GM19467 (cell line): ENCODE results near the gene NPR2.
A peak's percentile ranks its signal among the peaks of the same experiment; 100 is the strongest.

Experiments used
- ATAC-seq: cut with Tn5 transposase; IDR thresholded peaks from one replicate; pipeline ENCODE4 v1.9.1; 2021; ENCODE audit warnings: mild to moderate bottlenecking, moderate library complexity; ENCODE audit not compliant: unreplicated experiment

The NPR2 gene

DNA sequence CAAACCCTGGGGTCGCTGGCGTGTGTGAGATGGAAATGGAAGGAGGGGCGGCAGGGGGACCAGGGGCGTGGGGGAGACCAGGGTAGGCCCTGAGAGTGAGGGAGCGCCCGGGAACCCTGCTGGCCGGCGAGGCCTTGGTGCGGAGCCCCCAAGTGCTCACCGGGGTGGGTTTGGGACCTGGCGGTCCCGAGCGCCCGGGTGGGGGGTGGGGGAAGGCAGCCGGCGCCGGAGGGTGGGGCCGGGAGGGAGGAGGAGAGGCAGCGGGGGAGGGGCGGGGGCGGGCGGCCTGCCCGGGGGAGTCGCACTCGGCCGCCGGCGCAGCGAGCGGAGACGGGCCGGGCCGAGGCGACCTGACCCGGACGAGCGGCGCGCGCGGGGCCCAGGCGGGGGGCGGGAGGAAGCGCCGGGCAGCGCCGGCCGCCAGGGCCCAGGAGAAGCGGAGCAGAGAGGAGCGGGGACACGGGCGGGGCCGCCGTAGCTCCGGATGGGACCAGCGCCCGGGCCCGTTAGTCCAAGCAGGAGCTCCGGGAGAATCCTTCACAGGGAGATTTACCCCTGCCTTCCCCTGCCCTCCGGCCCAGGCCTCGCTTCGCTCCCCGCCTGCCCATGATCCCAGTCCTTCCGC, at the start of gene NPR2:
Gene NPR2 (plus strand): TSS at position 295 of the 625 bp plus-strand sequence. CDS start 818 bp downstream, outside the sequence.
- no peak for ATAC-seq

DNA sequence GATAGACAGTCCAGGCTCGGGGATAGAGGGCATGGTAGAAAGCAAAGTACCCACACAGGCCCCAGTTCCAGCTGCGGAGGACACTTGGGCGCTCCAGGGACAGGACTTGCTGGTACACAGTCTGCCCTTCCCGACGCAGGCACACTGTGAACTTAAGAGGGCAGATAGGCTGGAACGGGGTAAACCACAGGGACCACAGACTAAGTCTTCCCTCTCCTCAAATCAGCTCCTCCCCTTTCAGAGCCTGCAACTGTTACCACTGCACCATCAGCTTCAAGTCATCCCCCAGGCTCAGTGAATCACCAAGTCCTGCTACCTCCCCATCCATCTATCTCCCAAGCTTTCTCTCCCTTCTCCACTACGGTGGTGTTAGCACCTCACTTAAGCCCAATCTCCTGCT, 49.7 kb upstream of the NPR2 start:
- no peak for ATAC-seq

DNA sequence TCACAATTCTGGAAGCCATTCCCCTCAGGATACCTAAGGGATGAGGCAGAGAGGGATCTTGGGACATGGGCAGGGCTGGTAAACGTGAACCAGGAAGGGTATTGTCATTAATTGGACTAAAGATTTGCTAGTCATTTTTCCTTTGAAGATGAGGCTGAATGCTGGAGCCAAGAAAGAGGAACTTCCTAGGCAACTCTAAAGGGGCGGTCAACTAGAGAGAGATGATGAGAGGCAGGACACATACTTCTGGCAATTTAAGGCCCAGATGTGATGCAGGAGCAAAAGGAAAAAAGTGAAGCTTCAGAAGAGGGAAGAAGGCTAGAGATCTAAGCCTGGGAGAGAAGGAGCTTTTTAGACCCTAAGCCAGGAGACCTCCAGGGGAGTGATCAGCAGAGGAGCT, 47.9 kb upstream of the NPR2 start:
- ATAC-seq: no peak

DNA sequence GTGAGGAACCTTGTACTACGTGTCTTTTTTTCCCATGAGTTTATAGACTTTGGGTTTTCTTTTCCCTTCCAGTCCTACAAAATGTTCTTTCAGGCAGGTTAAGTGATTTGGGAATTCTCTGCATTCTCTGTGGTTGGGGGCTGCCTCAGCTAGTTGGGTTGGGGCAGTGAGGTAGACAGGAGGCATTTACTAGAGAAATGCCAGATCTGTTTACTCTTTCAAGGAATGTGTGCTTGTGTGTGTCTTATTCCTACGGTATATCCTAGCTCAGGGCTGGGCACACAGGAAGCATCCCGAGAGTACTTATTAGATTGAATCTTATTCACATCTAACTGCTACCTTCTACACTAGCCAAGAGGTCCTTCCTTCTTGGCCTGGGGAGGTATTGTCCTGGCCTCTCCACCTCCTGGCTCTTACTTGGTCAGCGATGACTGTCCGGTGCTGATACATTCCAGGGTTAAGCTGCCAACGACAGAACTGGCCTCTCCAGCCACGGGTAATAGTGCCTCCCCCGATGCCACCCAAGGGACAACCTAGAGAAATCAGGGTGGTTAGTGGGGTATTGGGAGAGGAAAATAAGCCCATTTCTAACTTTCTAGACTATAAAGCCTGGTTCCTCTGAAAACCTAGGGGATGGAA, 47.4 kb upstream of the NPR2 start:
- ATAC-seq: no peak

DNA sequence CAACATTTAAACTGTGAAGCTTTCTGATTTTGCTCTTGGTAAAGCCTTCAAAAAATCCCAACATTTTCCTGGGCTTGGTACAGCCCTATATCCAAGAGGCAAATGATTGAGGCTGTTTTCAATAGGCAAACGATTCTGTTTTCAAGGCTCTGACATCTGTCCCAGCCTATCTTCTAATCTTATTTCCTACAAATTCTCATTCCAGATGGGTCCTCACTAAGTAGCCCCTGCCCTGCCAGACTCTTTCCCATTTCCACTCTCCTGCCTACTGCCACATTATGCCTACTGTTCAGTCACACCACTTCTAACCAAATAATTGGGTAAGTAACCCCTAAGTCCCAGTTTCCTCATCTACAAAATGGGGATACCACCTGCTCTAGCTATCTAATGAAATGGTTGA, 45.8 kb upstream of the NPR2 start:
- ATAC-seq: no peak

DNA sequence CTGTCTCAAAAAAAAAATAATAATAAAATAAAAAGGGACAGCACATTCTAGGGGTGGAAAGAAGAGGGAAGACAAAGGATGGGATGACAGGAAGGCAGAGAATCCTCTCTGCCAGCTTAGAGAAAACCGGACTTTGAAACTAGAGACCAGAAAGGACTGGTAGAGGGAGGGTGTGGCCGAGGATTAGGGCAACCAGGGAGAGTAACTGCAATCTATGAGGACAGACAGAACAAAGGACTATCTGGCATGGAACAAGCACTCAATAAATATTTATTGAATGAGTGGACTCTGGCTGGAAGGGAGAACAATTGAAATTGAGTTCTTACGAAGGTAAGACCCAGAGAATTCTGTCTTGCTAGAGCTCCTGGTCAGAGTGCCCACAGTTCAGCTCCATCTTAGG, 44.8 kb upstream of the NPR2 start:
- ATAC-seq: no peak

DNA sequence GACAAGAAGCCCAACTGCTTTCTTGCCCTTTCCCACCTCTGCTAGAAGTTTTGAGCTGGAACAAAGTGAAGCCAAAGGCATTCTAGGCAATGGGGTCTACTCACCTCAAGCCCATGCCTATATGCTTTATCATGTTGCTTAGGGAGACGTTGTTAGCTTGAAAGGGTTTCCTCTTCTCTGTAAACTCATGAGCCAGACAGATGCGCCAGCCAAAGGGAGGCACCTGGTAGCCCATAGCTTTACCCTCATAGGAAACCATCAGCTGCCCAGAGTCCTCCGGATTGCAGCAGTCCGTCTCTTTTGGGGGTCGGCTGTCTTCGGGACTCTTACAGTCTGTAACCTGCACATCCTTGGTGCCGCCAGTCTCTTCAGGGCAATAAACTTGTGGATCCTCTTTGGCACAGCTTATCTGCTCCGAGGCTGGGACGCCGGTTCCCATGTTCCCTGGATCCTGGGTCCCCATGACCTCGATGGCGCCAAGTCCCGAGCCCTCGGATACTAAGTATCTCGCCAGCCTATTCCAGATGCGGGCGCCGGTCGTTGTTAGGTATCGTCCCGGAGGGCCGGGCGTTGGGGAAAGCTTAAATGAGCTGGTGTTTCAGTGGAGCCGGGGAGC, 43.0 kb upstream of the NPR2 start:
- no peak for ATAC-seq

DNA sequence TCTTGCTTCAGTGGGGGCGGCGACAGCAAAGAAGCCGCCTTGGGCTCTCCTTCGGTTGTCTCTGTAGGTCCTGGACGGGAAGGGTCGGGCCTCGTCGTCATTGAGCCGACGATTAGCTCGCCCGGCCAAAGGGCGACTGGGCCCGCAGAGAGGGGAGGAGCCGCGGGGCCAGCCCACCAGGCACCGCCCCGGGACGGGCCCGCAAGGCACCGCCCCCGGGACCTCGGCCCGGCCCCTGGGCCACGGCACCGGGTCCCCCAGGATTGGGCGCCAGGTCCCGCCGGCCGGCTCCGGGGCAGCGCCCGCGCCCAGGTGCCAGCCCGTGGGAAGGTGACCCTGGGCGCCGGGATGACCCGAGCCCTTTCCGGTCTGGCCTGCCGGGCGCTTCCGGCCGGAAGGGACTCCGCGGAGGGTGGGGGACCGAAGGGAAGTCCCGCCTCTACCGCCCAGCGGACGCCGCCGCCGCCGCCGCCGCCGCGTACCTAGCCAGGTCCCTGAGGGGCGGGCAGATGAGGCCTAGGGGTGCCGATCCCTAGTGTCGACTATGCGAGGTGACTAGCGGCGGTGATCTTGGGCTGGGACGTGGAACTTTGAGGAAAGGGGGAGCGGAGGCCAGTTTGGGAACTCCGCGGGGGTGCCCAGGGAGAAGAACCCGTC, 42.4 kb upstream of the NPR2 start, which contains the start of the genes GBA2 and RGP1:
Gene GBA2 (minus strand): TSS at position 371 of the 657 bp plus-strand sequence. CDS start 524 bp downstream, outside the sequence.
Gene RGP1 (plus strand): TSS at position 430 of the 657 bp plus-strand sequence. CDS start 469 bp downstream, outside the sequence.
- peak; percentile 74 for ATAC-seq

DNA sequence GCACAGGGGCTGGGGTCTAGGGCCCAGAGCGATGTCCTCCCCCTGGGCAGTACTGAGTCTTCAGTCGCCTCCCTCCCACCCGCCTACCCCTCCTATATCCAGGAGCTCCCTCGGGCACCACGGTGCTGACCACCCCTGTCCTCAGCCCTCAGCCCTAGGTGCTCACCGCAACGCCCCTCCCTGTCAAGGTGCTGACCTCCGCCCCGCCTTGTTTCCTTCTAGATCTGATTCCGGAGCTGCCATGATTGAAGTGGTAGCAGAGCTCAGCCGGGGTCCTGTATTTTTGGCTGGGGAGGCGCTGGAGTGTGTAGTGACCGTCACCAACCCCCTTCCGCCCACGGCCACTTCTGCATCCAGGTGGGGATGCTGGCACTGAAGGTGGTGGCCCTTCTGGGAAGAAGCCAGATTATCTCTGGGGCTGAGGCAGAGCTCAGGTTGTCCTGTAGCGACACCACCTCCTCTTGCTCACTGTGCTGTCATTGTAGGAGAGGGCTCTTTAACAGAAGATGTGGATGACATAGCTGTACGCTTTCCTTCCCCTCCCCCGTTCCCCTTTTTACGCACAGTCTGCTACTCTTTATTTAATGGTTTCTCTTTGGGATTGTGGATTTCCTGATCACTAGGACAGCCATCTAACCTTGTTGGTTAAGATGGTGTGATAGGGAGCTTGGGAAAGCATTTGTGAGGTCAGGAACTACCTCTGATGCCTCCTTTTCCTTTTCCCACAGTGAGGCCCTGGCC, 41.7 kb upstream of the NPR2 start:
- peak; percentile 14 for ATAC-seq

DNA sequence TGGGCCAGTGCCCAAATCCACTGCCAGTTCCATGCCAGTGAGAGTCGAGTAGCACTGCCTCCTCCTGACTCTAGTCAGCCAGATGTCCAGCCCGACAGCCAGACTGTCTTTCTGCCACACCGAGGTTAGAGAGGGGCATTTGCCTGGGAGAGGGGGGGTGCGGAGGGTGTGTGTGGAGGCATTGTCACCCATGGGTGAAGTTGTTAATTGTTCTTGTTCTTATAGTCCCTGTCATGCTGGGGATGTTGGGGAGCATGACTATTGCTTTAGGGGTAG, 41.2 kb upstream of the NPR2 start:
- ATAC-seq: no peak

DNA sequence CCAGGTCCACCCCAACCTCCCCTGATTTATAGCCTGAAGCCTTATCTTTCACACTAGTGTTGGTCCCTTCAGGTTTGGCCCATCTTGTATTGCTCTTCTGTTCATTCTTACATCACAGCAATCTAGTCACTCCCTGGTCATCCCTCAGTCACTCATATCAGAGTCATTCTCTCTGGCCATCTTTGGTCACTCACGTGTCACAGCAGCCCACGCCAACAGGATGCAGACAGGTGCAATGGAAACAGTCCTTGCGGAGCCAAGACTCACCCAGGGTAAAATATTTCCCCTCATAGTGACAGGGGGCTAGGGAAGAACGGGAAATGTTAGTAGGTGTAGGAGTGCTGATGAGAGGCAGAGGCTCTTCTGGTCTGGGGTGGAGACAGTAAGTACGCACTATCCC, 37.9 kb upstream of the NPR2 start:
- ATAC-seq: no peak

DNA sequence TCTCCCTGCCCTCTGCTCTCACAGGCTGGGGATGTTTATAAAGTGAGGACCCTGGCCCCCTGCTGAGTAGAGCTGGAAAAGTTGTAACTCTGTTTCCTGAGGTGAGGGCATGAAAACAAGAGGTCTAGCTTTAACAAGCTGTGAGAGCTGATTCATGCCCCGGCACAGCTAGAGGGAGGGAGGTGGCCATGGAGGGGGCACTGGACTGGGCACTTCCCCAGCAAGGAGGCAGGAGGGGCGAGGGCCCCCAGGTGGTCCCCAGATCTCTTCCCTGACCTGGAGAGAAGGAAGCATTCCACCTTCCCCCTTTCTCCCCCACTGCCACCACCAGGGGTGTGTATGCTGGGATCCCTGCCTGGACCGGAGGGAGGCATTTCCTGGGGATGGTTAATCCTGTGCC, 37.1 kb upstream of the NPR2 start, which contains the start of gene MSMP:
Gene MSMP (minus strand): TSS at position 13 of the 400 bp plus-strand sequence. CDS start 147 bp downstream, outside the sequence.
- no peak for ATAC-seq

DNA sequence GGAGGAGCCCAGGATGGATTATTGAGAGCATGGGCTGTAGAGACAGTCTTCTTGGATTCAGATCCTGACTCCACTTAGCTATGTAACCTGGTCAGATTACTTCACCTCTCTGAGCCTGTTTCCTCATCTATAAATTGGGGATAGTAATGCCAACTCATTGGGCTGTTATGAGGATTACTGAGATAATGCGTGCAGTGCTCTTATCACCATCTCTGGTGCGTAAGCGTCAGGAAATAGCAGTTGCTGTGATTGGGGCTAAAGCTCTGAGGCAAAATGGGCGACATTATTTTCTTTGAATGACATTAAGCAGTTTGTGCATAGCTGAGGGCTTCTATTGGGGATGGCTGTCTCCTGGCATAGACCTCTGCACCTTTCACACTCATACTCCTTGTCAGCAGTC, 36.3 kb upstream of the NPR2 start:
- ATAC-seq: no peak

DNA sequence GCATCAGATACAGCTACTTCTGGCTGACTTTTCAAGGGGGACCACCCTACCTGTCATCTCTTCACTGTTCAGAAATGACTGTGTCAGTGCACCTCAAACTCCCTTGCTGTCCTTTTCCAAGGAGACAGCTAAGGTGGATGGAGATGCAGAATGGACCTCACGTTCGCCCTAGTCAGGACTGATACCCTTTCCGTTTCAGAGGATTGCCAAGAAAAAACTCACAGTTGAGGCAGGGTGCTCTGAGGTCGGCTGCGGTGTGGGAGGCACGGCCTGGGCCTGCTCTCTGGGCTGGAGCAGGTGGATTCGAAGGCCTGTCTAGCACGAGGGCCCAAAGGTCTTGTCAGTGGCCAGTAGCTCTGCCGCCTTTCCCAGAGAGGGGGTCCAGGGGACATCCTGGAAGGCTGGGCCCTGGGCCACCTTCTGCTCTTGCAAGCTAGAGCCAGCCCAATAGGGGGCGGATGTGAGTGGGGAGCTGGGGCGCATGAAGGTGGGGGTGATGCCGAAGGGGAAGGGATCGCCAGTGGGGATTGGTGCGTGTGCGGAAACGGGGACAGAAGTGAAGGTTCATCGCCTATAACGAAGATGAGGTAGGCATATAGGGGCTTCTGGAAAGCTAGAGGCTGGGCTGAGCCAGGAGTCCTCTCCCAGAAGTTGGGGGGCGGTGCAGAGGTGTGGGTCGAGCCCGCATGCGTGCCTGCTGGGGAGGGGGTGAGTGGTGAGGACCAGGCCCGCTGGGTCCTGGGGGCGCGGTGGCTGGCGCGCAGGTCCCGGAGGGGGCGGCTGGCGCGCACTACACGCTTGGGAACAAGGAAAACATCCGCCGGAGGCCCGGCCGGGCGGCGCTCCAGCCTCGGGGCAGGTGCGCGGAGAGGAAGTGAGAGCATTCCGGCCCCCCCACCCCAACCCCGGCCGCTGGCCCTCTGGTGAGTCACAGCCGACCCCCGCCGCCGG, 34.8 kb upstream of the NPR2 start:
- peak; percentile 45 for ATAC-seq

DNA sequence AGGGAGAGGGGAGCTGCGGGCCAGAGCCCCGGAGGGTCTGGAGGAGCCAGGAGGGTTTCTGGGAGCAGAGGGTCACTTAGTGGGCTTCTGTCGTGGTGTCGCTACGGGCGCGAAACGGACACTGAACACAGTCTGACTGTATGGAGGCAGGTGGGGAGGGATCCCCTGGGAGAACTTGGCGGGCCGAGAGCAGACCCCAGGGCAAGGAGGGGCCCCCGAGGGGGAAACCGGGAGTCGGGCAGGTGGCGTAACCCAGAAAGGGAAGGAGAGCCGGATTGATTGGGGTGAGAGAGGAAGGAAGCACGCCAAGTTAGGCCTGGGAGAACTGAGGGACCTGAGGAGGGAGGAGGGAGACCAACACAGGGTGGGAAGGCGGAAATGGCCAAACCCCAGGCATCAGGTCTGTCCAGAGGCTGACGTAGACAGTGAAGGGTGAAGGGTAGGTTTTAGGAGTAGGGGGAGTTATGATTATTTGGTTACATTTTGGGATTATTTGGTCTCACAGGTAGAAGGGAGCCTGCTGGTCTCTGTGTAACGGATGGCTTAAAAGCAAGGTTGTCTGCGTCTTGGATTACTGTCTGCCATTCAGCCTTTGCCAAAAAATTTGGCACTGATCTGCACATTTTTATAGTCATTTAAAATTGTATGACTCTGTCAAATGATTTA, 34.0 kb upstream of the NPR2 start:
- peak; percentile 29 for ATAC-seq

DNA sequence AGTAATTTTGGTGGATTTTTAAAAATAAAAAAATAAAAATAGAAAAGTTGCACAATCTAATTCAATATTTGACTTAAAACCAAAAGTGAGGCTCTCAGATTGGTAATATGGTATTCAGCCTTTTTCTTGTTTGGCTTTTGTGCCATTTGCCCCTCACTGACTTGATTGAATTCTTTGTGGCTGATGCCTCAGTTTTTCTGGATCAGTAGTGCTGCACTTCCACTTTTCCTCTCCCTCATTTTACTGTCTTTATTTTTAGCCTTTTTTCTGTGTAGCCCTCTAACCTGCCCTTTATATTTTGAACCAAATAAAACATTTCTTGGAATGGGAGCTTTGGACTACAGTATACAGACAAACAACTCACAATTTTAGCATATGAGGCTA, 33.5 kb upstream of the NPR2 start:
- no peak for ATAC-seq

DNA sequence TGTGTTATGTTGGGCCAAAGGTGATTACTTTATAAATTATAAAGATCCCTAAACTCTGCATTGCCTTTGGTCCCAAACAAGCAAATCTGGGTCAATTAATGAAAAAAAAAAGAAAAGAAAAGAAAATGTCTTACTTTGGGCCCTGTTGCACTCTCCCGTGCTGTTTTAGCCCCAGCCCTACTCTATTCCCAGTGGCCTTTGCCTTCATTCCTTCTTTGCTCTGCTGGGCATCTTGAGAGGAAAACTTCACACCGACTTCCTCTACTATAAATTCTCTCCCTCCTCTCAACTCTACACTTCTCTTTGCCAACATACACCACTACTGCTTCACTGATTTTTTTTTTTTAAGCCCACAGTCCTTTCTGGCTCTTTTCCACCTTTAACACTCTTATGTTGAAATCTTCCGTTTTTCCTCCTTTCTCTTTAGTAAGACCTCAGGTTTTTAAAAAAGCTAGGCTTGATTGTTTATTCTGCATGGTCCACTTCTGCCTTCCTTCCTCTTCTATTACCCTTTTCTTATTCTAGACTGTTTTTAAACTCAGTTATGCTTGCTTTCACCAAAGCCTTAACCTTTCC, 32.8 kb upstream of the NPR2 start:
- ATAC-seq: no peak

DNA sequence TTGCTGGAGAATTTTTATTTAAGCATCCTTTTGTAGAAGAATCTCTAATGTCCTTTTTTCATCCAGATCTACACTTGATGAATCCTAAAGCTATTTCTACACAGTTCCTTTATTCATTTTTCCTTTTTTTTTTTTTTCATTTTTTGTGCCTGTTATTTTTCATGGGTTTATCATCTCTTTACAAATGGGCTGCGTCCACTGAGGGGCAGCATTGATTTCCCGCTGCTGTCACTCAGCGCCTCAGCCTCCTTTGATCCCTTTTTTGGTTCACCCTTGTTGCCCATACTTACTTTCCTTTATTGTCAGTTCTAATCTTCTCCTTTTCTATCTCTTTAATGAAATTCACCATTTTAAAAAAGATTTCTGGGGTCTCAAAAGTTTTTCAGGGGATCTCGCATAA, 31.6 kb upstream of the NPR2 start:
- ATAC-seq: no peak

DNA sequence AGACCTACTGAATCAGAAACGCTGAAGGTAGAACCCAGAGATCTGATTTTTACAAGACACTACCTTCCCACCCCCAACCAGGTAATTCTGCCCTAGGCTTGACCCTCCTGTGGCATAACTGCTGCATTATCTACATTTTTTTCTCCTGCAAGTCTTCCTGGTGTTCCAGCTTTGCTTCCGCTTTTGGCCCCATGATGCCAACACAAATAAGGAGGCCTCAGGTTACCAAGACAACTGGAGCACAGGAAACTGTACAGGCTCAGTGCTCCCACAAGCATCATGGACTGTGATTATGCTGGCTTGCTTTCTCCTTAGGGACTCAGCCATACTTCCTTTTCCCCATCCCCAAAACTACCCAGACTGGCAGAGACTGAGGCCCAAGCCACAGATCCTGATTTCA, 30.7 kb upstream of the NPR2 start:
- ATAC-seq: no peak
